Pulmonary artery endothelial cell (primary cell): ENCODE measurements around the gene GKN2. TPM values are rescaled to one million over a fixed set of nuclear protein-coding genes. Genes with fewer than 3 reads are reported as not detected.
"Not testable (repeated sequence)": the region's sequence is repeated elsewhere in the genome, so short reads cannot be mapped to it uniquely, and the experiment has no call there.

Experiments used
- DNase-seq: peaks from one replicate; pipeline ENCODE4 v3.0.0-alpha.2; 2011; ENCODE audit warnings: low read depth, low spot score
- total RNA-seq: library from RNA; depleted of rRNA; stranded (reverse); fragments of >200 nt; gene quantifications from 2 replicates; pipeline ENCODE4 v1.2.3, GENCODE V29; 2014

GKN2 gene
- total RNA-seq, 1 donor from 2014 or later, result not detected

- no peak for DNase-seq
These were observed 8.7 kb upstream of the GKN2 start for GRCh38 chr2:68961380-68961779.

DNA sequence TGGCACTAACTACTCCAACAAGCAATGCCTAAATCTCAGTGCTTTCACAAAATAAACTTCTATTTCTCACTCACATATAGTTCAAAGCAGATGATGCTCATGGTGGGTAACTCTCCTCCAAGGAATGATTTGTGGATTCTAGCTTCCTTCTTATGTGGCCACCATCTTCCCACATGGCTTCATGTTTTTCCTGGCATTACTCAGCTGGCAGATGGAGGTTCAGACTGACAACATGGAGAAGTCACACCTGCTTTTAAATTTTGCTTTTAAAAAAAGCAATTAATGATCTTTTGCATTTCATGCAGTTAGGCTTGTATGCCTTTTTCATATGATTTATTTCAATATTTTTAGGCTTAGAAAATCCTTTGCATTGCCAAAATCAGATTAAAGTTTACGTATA lies 6.3 kb upstream of the GKN2 start:
- DNase-seq, result no peak

DNA sequence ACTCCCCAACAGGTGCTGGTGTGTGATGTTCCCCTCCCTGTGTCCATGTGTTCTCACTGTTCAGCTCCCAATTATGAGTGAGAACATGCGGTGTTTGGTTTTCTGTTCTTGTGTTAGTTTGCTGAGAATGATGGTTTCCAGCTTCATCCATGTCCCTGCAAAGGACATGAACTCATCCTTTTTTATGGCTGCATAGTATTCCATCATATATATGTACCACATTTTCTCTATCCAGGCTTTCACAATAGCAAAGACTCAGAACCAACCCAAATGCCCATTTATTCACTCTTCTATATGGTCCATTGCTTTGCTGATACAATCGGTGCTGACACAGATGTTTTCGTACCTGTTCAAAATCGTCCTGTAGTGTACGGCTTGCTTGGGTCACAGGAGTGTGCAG lies 2.7 kb upstream of the GKN2 start:
- not testable (repeated sequence) for DNase-seq

GRCh38 chr2:68951899-68952298 lies 794 bp downstream of the GKN2 start:
- no peak for DNase-seq

- DNase-seq, result no peak
These were observed 4.0 kb downstream of the GKN2 start for GRCh38 chr2:68948710-68949109.

- DNase-seq, result no peak
These were observed 6.6 kb downstream of the GKN2 start for GRCh38 chr2:68946117-68946516.

DNA sequence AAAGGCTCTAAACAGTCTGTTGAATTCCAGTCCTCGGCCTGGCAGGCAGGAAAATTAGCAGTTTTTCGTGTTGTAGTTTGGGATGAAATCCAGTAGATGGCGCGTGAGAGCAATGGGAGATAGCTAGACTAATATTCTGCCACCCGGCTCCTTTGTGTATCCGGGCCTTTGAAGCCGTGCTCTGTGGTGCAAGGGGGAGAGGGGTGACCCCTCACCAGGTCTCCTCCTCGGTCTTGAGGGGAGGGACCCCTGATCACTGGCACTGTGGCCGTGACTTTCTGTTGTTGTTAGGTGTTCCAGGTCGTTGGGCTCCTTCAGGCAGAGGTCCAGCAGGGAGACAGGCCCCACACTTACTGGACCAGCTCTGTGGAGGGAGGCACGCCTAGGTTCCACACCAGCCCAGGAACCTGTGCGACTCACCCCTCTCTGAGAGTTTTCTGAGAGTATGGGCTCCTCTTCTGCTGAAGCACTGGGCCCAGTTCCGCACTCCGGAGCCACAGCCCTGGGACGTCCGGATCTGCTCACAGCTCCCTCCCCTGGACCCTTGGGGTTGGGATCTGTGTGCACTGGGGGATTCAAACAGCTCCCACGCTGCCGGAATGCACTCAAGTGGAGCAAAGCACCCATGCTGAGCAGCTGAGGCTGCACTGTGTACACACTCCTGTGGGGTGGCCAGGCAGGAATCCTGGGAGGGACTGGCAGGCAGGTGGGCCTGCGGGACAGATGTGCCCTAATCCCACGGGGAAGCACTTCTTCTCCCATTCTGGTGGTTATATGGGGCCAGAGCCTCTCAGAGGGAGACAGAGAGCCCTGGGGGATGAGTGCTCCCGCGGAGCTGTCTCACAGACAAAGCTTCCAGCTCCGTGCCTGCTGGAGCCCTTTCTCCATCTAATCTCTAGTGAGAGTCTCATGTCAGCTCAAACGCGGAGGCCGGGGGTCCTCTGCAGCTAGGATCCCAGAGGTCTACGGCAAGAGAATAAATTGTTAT lies 8.8 kb downstream of the GKN2 start:
- no peak for DNase-seq

DNA sequence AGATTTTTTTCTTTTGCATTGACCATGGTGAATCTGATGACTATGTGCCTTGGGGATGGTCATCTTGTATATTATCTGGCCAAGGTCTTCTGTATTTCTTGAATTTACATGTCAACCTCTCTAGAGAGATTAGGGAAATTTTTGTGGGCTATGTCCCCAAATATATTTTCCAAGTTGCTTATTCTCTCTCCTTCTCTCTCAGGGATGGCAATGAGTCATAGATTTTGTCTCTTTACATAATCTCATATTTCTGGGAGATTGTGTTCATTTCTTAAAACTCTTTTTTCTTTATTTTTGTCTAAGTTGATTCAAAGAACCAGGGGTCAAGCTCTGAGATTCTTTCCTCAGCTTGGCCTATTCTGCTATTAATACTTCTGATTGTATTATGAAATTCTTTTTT lies 9.9 kb downstream of the GKN2 start:
- no peak for DNase-seq

- DNase-seq, result no peak
These were observed 12.3 kb downstream of the GKN2 start for GRCh38 chr2:68940369-68940768.

- DNase-seq, result no peak
These were observed 12.7 kb downstream of the GKN2 start for GRCh38 chr2:68939962-68940361.

- DNase-seq, result no peak
These were observed 13.8 kb downstream of the GKN2 start for GRCh38 chr2:68938938-68939337.

- no peak for DNase-seq
These were observed 15.2 kb downstream of the GKN2 start for GRCh38 chr2:68937346-68938055.

GRCh38 chr2:68936889-68937288 lies 15.8 kb downstream of the GKN2 start:
- DNase-seq, result no peak

DNA sequence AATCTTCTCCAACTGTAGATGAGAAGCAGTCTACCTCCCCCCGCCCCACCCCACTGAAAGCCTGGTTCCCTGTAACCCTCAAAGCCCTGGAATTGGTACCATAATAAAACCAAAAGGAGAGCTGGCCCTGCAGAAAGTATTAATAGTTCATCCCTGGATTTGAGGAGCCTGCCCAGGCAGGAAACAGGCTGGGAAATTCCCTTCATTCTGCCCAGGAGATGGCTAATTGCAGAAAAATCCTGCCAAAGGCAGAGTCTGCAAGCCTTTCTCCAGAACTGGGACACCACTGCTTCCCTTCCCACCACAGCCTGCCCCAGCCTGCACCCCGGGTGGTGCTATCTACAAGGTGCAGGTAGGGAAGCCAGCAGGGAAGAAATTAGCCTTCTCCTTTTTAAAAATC lies 16.3 kb downstream of the GKN2 start:
- no peak for DNase-seq

DNA sequence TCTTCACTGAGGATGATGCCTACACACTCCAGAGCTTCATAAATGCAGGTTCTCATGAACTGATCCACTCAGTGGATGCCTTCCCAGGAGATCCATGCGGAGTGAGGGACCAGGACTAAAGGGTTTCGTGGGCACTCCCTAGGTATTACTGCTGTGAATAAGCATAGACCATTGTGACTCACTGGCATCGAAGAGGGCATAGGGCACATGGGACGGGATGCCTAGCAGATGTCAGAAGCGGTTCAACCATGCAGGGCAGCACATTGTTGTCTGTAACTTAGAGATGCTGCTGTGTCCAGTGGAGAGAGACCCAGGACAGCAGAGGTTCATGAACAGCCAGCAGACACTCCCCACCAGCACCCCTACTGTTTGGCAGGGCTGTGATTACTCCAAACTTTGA lies 17.2 kb downstream of the GKN2 start:
- no peak for DNase-seq

GRCh38 chr2:68934021-68934420 lies 18.7 kb downstream of the GKN2 start:
- DNase-seq, result no peak

DNA sequence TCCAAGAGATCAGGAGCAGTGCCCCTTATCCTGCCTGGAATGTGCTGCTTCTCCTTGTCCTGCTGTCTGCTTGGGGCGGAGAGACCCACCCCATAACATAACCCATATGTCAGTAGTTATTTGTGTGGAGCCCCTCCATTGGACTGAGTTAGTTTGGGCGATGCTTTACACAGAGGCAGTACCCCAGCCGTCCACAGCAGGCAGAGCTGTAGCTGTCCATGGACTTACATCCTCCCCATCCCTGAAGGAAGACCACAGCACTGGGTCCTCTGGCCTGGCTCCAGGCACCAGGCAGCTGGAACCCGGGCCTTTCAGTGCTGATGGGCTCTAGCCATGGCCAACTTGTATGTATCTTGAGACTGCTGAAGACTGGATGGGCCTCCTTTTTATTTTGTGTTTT lies 20.3 kb downstream of the GKN2 start:
- no peak for DNase-seq

DNA sequence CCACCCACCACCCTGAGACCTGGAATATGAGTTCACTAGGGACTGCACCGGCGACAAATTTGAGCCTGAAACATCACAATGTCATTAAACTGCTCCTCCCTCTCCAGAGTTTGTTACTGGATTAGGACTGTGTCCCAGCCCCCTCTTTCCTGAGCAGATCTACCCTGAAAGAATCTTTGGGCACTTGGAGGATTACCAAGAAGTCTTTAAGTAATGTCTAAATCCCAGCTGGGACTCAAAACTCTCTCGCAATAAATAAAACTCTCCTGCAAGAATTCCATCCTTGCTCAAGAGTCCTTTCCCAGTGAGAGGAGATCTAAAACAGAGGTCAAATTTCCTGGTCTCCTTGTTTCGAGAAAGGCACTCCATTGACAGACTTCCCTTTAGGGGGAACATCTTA lies 20.9 kb downstream of the GKN2 start:
- no peak for DNase-seq

DNA sequence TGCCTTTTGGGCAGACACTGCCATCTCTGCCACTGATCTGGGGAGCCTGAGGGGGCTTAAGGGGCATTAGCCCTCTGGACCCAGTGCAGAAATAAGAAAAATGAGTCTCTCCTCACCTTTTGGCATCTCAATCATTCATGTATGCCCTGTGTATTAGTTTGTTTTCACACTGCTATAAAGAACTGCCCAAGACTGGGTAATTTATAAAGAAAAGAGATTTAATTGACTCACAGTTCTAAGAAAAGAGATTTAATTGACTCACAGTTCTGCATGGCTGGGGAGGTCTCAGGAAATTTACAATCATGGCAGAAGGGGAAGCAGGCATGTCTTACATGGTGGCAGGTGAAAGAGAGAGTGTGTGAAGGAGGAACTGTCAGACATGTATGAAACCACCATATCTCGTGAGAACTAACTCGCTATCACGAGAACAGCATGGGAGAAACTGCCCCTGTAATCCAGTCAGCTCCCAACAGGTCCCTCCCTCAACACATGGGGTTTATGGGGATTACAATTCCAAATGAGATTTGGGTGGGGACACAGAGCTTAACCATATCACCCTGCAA lies 21.5 kb downstream of the GKN2 start:
- DNase-seq, result no peak

GRCh38 chr2:68926796-68927195 lies 25.9 kb downstream of the GKN2 start:
- DNase-seq, result no peak

- no peak for DNase-seq
These were observed 27.3 kb downstream of the GKN2 start for GRCh38 chr2:68925295-68925896.

DNA sequence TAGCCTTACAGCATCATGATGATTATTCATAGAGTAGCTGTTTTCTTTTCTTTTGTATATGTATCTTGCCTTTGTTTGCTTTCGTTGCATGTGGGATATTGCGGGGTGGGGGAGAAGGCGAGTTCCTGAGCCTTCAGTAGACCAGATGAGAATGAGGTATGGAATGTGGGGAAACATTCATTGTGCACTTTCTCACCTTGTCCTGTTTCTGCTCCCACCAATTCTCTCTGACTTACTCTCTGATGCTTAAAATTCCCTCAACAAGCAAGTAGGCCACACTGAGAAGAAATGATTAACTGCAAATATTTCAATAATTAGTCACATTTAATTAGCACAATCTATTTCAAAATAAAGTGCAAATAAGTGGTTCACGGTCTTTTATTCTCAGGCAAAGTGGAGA lies 31.0 kb downstream of the GKN2 start:
- DNase-seq, result no peak
